Central memory CD8-positive, alpha-beta T cell (primary cell): ENCODE data around the gene S100A1.

Experiments
- ATAC-seq: fragments of 150-1000 bp; cut with Tn5 transposase; replicated peaks from 2 replicates; pipeline ENCODE4 v1.10.0; 2022; ENCODE audit warnings: mild to moderate bottlenecking, moderate FRiP score, moderate number of reproducible peaks; ENCODE audit not compliant: poor library complexity, severe bottlenecking; ENCODE audit errors: extremely low read depth
- DNase-seq, 2 donors: peaks; one replicate each; pipeline ENCODE4 v3.0.0; 2021; ENCODE audit warnings: low spot score in 2 of 2
- H3K27ac Mint-ChIP-seq: one replicate; pipeline ENCODE4 v1.8.0; 2022; ENCODE audit warnings: low read depth, mild to moderate bottlenecking, moderate library complexity, mixed read lengths
- H3K27me3 Mint-ChIP-seq: one replicate; pipeline ENCODE4 v1.8.0; 2022; ENCODE audit warnings: mixed read lengths
- H3K36me3 Mint-ChIP-seq: one replicate; pipeline ENCODE4 v1.8.0; 2022; ENCODE audit warnings: mild to moderate bottlenecking, moderate library complexity, mixed read lengths; ENCODE audit not compliant: insufficient read depth
- H3K4me1 Mint-ChIP-seq: one replicate; pipeline ENCODE4 v1.8.0; 2022; ENCODE audit warnings: mixed read lengths
- H3K4me3 Mint-ChIP-seq: one replicate; pipeline ENCODE4 v1.8.0; 2022; ENCODE audit warnings: mild to moderate bottlenecking, moderate library complexity, mixed read lengths
- H3K9me3 Mint-ChIP-seq: one replicate; pipeline ENCODE4 v1.8.0; 2022; ENCODE audit warnings: mixed read lengths

S100A1 gene

GRCh38 chr1:153612755-153613331 is 15.4 kb upstream of the S100A1 start, which contains the start of gene S100A16:
Gene S100A16, minus strand, starts transcription at chr1:153613137. Its CDS starts 4,986 bp downstream, at chr1:153608151.
- Mint-ChIP-seq H3K4me1 (no peaks in the 10 kb centered on the region), H3K9me3 (no peaks in the 10 kb centered on the region), H3K4me3 (no peak within 1 kb of the TSS), H3K27me3 (peaks cover 14% of the 10 kb centered on the region), H3K36me3 (peaks cover 5% of the 10 kb centered on the region), H3K27ac (no peak within 1 kb of the TSS)
- no peak for DNase-seq
- ATAC-seq: no peak

GRCh38 chr1:153613406-153613805 is 14.8 kb upstream of the S100A1 start:
- no peak for ATAC-seq
- Mint-ChIP-seq H3K4me3 (no peak overlapping the region), H3K4me1 (no peaks in the 10 kb centered on the region), H3K27ac (no peak overlapping the region), H3K9me3 (no peaks in the 10 kb centered on the region), H3K27me3 (peaks cover 14% of the 10 kb centered on the region), H3K36me3 (peaks cover 5% of the 10 kb centered on the region)
- no peak for DNase-seq

DNA sequence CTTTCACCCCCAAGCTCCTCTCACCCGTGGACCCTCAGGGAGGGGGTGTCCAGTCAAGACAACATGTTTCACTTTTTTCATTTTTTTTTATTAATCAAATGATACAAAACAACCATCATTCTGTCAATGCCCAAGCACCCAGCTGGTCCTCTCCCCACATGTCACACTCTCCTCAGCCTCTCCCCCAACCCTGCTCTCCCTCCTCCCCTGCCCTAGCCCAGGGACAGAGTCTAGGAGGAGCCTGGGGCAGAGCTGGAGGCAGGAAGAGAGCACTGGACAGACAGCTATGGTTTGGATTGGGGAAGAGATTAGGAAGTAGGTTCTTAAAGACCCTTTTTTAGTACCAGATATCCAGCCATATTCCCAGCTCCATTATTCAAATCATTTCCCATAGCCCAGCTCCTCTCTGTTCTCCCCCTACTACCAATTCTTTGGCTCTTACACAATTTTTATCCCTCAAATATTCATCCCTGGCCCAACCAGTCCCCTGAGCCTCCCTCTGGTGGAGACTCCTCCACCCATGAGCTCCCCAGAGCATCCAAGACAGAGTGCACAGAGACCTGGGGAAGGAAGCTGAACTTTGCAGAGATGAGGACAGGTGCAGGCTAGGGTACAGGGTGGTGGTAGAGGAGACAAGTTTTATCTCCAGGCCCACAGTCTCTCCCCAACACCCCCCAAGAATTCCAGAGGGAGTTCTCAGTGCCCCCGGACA is 13.9 kb upstream of the S100A1 start:
- Mint-ChIP-seq H3K36me3 (peaks cover 5% of the 10 kb centered on the region), H3K9me3 (no peaks in the 10 kb centered on the region)

DNA sequence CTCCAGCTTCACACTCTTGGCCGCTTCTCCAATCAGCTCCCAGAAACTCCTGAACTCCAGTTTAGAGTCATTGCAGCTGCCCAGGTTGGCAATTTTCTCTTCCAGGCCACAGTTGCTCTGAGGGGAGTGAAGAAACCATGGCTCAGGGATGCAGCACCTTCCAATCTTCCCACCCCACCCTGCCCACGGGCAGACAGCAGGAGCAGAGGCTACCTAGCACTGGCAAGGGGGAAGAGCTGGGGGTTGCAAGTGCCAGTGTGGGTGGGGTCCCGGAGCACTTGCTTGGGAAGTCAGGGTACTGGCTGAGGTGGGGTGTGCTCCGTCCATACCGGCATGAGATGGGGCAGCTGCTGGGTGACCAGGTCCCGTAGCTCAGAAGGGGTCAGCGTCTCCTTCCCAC is 13.3 kb upstream of the S100A1 start:
- H3K4me3 Mint-ChIP-seq: no peak overlapping the region
- H3K9me3 Mint-ChIP-seq: no peaks in the 10 kb centered on the region
- no peaks in the 10 kb centered on the region for H3K4me1 Mint-ChIP-seq
- DNase-seq (no peak), ATAC-seq (no peak)
- peaks cover 5% of the 10 kb centered on the region for H3K36me3 Mint-ChIP-seq
- peaks cover 14% of the 10 kb centered on the region for H3K27me3 Mint-ChIP-seq
- no peak overlapping the region for H3K27ac Mint-ChIP-seq

More for the DNA sequence above, 13.9 kb upstream of the S100A1 start:
- Mint-ChIP-seq H3K27me3 (peaks cover 14% of the 10 kb centered on the region), H3K27ac (no peak overlapping the region), H3K4me1 (no peaks in the 10 kb centered on the region), H3K4me3 (no peak overlapping the region)
- DNase-seq (no peak), ATAC-seq (no peak)

DNA sequence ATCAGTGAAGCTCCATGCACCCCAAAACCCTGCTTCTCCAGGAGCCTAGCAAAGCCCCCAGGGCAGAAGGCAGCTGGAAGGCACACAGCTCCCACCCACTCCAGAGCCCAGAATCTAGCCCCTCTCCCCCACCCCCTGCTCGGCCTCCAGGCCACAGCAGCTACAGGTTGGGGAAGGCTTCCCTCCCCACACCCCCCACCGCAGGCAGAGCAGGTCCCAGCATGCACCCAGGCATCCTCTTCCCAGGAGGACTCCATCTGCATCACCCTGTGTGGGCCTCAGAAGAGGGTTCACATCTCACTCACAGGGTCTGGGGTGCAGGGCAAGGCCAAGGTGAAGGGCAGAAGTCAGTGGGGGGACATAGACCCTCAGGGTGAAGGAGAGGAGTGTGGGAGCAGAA is 12.8 kb upstream of the S100A1 start:
- DNase-seq (no peak), ATAC-seq (no peak)
- H3K9me3 Mint-ChIP-seq: no peaks in the 10 kb centered on the region
- H3K4me3 Mint-ChIP-seq: no peak overlapping the region
- peaks cover 5% of the 10 kb centered on the region for H3K36me3 Mint-ChIP-seq
- no peaks in the 10 kb centered on the region for H3K4me1 Mint-ChIP-seq
- no peak overlapping the region for H3K27ac Mint-ChIP-seq
- peaks cover 14% of the 10 kb centered on the region for H3K27me3 Mint-ChIP-seq

- no peak within 1 kb of the TSS for H3K27ac Mint-ChIP-seq
- H3K36me3 Mint-ChIP-seq: peaks cover 5% of the 10 kb centered on the region
Observed at GRCh38 chr1:153616144-153616916, 11.9 kb upstream of the S100A1 start, which contains the start of gene S100A14. Gene S100A14, minus strand, starts transcription at chr1:153616325. Its CDS starts 467 bp downstream, at chr1:153615858.

GRCh38 chr1:153616917-153617311 is 11.3 kb upstream of the S100A1 start:
- Mint-ChIP-seq H3K27me3 (peaks cover 14% of the 10 kb centered on the region), H3K4me1 (no peaks in the 10 kb centered on the region), H3K9me3 (no peaks in the 10 kb centered on the region), H3K4me3 (no peak overlapping the region), H3K27ac (no peak overlapping the region), H3K36me3 (peaks cover 4% of the 10 kb centered on the region)
- no peak for ATAC-seq
- no peak for DNase-seq

More at GRCh38 chr1:153616144-153616916, 11.9 kb upstream of the S100A1 start, which contains the start of gene S100A14:
- Mint-ChIP-seq H3K4me3 (no peak within 1 kb of the TSS), H3K27me3 (peaks cover 14% of the 10 kb centered on the region), H3K9me3 (no peaks in the 10 kb centered on the region), H3K4me1 (no peaks in the 10 kb centered on the region)
- DNase-seq (no peak), ATAC-seq (no peak)

GRCh38 chr1:153617663-153618062 is 10.6 kb upstream of the S100A1 start:
- peak; percentile 32 to 34 for DNase-seq
- ATAC-seq: peak; percentile 67
- H3K27me3 Mint-ChIP-seq: peaks cover 14% of the 10 kb centered on the region
- peaks cover 2% of the 10 kb centered on the region for H3K36me3 Mint-ChIP-seq
- no peaks in the 10 kb centered on the region for H3K4me1 Mint-ChIP-seq
- H3K4me3 Mint-ChIP-seq: no peak overlapping the region
- no peaks in the 10 kb centered on the region for H3K9me3 Mint-ChIP-seq
- H3K27ac Mint-ChIP-seq: no peak overlapping the region

DNA sequence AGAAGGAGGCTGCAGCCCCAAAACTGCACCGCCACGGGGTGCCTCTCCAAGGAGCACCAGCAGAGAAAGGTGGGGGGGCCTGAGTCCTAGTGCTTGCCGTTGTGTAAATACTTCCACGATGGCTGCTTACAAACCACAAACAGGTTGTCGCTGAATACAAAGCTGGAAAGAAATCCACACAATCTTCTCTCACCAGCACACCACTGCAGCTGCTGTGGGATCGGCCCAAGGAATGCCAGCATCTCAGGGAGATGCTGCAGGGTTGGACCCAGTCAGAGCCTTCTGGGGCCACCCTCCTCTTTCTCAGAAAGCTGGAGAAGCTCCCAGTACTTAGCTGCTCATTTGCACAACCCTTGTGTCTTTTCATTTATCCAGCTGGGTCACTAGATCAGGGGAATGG is 9.1 kb upstream of the S100A1 start:
- no peak overlapping the region for H3K27ac Mint-ChIP-seq
- H3K4me1 Mint-ChIP-seq: no peaks in the 10 kb centered on the region
- H3K36me3 Mint-ChIP-seq: no peaks in the 10 kb centered on the region
- DNase-seq: no peak
- H3K27me3 Mint-ChIP-seq: peaks cover 8% of the 10 kb centered on the region
- H3K4me3 Mint-ChIP-seq: no peak overlapping the region
- no peaks in the 10 kb centered on the region for H3K9me3 Mint-ChIP-seq
- ATAC-seq: no peak

DNA sequence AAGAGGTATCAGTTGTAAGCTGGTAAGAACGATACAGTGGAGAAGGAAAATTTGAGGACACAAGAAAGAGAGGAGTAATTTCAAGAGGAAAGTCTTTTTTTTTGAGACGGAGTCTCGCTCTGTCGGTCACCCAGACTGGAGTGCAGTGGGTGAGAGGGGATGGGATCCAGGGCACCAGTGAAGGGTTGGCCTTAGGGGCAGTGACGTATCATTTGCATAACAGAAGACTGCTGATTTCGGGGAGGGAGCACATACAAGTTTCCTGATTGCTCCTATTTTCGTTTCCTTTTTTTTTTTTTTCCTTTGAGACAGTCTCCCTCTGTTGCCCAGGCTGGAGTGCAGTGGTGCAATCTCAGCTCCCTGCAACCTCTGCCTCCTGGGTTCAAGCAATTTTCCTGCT is 5.1 kb upstream of the S100A1 start:
- ATAC-seq (no peak), DNase-seq (no peak)
- Mint-ChIP-seq H3K27ac (no peak overlapping the region), H3K4me3 (no peak overlapping the region), H3K36me3 (no peaks in the 10 kb centered on the region), H3K9me3 (no peaks in the 10 kb centered on the region), H3K4me1 (no peaks in the 10 kb centered on the region), H3K27me3 (no peaks in the 10 kb centered on the region)

GRCh38 chr1:153624965-153625611 is 3.1 kb upstream of the S100A1 start:
- ATAC-seq: no peak
- Mint-ChIP-seq H3K27ac (no peak overlapping the region), H3K27me3 (no peaks in the 10 kb centered on the region), H3K4me1 (no peaks in the 10 kb centered on the region), H3K36me3 (no peaks in the 10 kb centered on the region), H3K9me3 (no peaks in the 10 kb centered on the region), H3K4me3 (no peak overlapping the region)
- DNase-seq: no peak

- DNase-seq (no peak), ATAC-seq (no peak)
- no peaks in the 10 kb centered on the region for H3K4me1 Mint-ChIP-seq
- H3K9me3 Mint-ChIP-seq: no peaks in the 10 kb centered on the region
- no peaks in the 10 kb centered on the region for H3K36me3 Mint-ChIP-seq
- H3K27me3 Mint-ChIP-seq: no peaks in the 10 kb centered on the region
- no peak overlapping the region for H3K27ac Mint-ChIP-seq
- H3K4me3 Mint-ChIP-seq: no peak overlapping the region
Observed at GRCh38 chr1:153626477-153626903, 1.7 kb upstream of the S100A1 start.
